NCI-H2171 treated with DMSO at 0.1 percent for 48 hours (cell line): ENCODE measurements around the gene SPOCK1.

Source experiments
- DNase-seq: peaks from one replicate; lab custom pipeline; 2025; lab: John Stamatoyannopoulos, UW

Gene SPOCK1

DNA sequence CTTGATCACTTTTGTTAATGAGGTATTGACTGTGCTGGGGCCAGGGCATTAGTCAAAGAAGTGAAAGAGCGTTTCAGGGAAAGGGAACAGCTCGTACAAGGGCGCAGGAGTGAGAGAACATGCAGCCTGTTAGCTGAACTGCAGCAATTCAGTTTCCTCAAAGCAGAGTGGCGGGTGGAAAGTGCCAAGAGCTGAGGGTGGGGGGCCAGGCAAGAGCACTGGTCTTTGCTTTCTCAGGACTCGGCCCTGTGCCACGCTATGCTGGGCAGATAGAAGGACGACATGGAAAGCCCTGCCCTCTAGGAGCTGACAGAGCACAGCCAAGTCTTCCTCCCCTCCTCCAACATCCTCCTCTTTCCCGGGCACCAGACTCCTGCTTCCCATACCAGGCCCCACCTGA lies 304.8 kb downstream of the SPOCK1 start:
- no peak for DNase-seq

DNA sequence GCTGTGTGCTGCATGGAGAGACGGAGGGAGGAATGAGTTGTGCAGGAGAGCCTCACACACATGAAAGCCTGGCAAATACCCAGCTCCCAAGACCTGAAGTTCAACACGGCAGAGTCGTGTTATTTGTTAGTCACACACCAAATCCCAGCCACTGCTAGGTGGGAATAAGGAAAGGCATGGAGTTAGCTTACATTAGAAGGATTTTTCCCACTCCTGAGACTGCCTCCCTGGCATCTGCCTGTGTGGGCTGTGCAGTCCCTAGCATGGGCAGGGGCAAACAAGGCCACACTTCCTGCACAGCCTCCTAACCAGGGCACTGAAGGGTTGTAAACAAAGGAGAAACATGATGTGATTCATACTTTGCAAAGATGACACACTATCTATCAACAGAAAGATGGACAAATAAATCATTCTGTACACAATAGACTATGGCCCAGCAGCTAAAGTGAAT lies 306.8 kb downstream of the SPOCK1 start:
- DNase-seq, result no peak

DNA sequence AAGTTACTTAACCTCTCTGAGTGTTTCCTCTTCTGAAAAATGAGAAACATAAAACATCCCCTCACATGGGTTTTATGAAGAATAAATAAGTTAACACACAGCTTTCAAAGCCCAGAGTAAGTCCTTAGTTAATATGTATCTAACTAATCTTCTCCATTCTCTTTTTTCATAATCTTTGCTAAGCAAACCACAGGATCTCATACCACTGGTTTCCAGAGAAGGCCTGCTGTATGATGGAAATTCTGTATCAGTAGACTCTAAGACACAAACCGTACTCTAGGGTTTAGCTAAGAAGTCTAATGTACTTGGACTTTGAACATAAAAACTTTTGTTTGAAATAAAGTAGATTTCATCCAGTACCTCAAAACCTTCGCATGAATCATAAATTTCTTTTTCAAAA lies 307.9 kb downstream of the SPOCK1 start:
- DNase-seq, result no peak

- DNase-seq, result no peak
Measured at GRCh38 chr5:137190441-137190840, 308.7 kb downstream of the SPOCK1 start.

GRCh38 chr5:137190031-137190430 lies 309.1 kb downstream of the SPOCK1 start:
- no peak for DNase-seq

DNA sequence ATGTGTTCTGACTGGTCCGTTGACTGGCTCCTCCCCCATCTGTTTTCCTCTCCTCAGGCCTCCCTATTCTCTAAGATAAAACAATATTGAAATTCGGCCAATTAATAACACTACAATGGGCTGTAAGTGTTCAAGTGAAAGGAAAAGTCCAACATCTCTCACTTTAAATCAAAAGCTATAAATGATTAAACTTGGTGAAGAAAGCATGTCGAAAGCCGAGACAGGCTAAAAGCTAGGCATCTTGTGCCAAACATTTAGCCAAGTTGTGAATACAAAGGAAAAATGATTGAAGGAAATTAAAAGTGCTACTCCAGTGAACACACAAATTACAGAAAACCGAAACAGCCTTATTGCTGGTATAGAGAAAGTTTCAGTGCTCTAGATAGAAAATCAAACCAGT lies 310.6 kb downstream of the SPOCK1 start:
- no peak for DNase-seq

GRCh38 chr5:137186759-137187461 lies 312.2 kb downstream of the SPOCK1 start:
- no peak for DNase-seq

DNA sequence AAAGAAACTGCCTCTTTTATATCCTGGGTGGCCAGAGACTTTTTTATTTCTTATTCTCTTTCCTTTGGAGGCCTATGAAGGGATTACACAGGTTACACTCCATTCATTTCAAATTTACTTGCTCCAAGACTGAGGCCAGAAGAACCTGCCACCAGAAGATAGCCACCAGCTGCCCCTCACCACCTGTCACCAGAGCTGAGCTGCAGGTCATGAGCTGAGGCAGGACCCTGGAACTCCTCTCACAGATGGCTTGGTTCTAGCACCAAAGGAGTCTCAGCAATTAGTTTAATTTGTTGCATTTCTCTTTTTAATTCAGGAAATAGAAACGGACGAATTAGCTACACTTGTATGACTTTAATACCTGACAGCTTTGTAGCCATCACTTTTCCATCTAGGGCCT lies 313.9 kb downstream of the SPOCK1 start:
- DNase-seq, result no peak

GRCh38 chr5:137184734-137185133 lies 314.4 kb downstream of the SPOCK1 start:
- DNase-seq, result no peak

GRCh38 chr5:137182576-137182975 lies 316.6 kb downstream of the SPOCK1 start:
- DNase-seq, result no peak

DNA sequence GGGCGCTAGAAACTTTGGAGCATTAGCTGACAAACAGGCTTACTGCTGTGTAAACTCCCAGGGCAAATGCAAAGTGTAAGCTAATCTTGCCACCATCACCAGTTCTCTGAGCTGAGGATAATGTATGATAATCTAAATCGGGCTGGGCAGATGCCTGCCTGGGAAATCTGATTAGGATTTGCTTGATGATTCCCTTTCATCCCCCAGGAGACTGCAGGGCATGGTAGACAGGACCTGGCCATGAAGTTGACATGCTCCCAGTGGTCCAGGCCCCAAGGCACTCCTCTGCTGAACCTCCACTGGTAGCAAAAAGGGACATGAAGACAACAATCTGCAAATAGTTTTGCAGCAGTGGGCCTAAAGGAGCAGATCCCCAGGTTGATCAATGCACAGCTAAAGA lies 317.5 kb downstream of the SPOCK1 start:
- no peak for DNase-seq

GRCh38 chr5:137179203-137179602 lies 319.9 kb downstream of the SPOCK1 start:
- no peak for DNase-seq

DNA sequence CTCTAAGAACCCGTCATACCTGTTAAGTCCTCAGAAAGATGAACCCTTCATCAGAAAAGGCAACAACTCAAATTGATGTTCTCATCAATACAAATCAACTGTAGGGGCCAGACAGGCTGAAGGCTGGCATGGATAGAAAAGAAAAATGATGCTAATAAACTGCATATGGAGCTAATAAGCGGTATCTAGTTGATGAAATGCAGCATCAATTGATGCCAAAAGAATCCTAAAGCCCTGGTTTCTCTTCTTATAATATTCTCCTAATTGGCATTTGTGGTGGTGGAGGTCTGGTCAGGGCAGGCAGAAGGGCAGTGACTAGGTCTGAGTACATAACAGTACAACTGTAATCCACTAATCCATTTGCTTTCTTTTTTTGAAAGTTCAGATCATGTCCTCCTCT lies 322.5 kb downstream of the SPOCK1 start:
- no peak for DNase-seq

- no peak for DNase-seq
Measured at GRCh38 chr5:137176126-137176525, 323.0 kb downstream of the SPOCK1 start.

DNA sequence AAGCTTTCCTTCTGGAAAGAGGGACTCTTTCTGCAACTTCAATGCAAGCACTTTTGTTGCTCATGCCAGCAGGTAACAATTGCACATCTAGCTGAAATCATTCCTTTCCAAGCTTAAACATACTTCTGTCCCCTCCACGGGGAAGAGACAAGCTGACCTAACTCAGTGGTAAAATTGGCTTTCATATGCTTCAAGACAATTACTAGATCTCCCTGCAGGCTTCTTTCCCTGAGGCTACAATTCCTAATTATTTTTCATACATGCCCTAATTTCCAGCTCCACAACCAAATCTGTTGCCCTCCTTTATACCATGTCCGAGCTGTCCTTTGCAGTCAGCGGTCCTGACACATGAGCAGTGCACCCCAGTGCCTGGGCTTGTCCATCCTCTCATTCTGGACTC lies 324.9 kb downstream of the SPOCK1 start:
- DNase-seq, result no peak

- no peak for DNase-seq
Measured at GRCh38 chr5:137172258-137172657, 326.9 kb downstream of the SPOCK1 start.

DNA sequence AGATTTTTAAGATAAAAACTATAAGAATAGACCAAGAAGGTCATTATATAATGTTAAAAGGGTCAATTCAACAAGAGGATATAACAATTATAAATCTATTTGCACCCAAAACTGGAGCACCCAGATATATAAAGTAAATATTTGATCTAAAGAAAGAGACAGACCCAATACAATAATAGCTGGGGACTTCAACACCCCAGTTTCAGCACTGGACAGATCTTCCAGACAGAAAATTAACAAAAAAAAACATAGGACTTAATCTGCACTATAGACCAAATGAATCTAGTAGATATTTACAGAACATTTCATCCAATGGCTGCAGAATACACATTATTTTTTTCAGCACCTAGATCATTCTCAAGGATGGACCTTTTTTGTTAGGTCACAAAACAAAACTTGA lies 331.9 kb downstream of the SPOCK1 start:
- DNase-seq, result no peak

DNA sequence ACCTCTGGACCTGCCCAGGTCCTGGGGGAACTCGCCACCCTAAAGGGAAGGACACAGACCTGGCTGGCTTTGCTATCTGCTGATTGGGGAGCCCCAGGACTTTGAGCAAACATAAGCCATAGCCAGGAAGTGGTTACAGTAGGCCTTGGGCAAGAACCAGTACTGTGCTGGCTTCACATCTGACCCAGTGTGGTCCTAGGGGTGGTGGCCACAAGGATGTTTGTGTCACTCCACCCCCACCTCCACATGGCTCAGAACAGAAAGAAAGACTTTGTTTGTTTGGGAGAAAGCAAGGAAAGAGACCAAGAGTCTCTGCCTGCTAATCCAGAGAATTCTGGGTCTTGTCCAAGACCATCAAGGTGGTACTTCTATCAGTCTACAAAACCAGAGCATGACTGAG lies 334.2 kb downstream of the SPOCK1 start:
- no peak for DNase-seq

DNA sequence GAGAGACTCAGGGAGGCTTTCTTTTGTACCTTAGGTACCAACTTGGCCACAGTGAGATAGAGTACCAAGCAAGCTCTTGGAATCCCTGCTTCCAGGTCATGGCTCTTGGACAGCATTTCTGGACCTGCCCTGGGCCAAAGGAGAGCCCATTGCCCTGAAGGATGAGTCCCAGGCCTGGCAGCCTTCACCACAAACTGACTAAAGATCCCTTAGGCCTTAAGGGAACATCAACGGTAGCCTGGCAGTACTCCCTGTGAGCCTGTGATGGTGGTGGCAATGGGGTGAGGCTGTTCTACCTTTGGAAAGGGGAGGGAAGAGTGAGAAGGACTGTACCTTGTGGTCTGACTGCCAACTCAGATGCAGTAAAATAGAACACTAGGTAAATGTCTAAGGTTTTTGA lies 334.6 kb downstream of the SPOCK1 start:
- DNase-seq, result no peak

DNA sequence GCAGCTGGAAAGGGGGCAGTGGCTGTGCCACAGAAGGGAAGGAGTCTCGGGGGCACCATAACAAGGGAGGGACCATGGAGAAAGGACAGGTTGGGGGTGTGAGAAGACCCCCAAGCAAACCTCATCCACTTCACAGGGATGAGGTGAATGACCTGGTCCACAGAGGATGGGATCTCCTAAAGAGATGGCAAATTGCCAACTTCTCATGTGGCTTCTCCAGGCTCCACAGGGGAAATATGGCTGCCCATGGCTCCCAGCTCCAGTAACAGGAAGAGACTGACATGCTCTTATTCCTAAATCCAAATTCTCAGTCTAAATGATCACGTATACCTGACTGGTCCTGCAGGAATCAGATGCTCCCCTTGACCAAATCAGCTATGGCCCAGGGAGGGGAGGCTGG lies 340.4 kb downstream of the SPOCK1 start:
- no peak for DNase-seq

DNA sequence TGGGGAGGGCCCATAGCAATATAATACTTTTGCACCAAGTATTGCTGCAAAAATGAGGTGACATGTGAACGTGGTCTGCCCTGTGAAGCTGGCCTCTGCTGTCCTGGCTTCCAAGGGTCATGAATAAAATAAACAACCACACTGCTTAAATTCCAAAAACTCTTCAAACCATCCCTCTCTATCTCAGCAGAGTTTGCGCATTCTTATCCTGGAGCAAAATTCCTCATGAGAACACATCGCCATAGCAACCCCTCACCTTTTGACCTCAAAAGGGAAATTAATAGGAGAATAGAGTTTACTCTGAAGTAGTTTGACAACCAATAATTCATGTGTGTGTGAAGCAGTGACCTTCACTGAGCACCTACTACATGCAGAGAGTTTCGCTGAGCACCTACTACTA lies 342.9 kb downstream of the SPOCK1 start:
- DNase-seq, result no peak

DNA sequence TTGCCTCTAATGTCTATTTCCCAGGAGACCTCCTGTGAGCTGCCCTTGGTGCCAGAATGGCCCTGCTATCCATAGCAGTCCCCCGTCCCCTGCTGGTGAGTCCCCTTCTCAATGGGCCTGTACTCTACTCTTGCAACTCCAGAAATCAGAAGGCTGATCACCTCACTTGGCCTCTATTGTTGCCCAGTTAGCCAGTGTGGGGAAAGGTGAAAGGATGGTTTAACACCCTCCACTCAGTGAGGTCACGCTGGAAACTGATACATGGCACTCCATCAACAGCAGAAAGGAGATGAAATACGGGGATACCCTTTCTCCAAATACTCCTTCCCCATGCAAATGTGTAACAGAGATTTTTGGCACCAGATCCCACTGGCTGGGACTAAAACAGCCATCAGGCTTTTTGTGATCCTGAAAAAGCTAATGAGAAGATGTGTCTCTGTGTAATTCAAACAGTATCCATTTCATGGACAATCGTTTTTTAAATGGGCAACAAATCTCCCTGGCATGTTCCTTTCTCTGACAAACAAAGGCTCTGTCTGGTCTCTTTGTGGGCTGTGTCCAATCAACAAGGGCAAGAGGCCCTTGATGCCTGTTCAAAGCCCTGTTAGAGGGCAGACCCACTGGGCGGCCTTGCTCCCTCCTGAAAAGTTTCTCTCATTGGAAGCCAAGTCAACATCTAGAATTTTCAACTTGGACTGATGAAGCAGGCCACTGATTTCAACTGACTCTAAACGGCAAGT lies 343.7 kb downstream of the SPOCK1 start:
- no peak for DNase-seq

DNA sequence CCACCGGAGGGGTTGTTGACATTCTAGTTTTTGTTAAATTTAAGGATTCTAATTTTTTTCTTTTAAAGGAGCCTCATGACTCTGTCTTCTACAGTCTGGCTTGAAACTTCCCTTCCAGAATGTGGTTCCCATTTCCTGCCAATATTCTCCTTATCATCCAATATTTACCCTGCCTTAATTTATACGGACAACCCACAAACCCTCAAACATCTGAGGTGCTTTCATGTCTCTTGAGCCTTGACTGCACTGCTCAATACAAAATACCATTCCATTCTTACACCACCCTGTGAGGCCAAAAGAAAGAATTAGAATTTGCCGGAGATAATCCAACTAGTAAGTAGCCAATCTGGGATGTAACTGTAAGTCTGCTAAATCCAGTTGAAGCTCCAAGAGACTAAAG lies 346.5 kb downstream of the SPOCK1 start:
- DNase-seq, result no peak

DNA sequence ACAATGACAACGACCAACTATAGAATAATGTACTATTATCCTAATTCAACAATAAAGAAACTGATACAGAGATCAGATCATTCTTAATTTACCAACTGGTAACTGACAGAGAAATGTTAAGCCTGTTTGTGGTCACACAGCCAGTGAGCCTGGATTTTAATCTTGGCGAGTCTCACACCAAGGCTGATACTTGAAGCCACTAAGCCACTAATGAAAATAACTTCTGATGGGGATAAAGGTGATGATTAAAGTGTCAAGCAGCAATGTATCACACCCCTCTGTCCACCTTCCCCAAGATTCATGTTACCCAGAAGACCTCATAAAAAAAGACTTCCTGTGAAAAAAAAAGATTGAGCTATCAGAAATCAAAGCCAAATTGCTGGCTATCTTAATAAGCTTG lies 350.5 kb downstream of the SPOCK1 start:
- no peak for DNase-seq
